K562 (cell line): Measurements from ENCODE around the gene RASGEF1C. TPM values are rescaled to one million over a fixed set of nuclear protein-coding genes. Genes with fewer than 3 reads are reported as not detected.

Experiments used
- BCL6 ChIP-seq: fragments of 250-450 bp; sonication (Bioruptor Pico); IDR thresholded peaks from 2 replicates; pipeline ENCODE4 v1.4.0; 2020
- ELK1 ChIP-seq: sonication (generic); formaldehyde crosslinking; IDR thresholded peaks from 2 replicates; pipeline ENCODE4 v1.8.1; 2022; ENCODE audit warnings: missing genetic modification reagents
- ELK3 ChIP-seq: fragments of 450-650 bp; formaldehyde crosslinking; IDR thresholded peaks from 2 replicates; pipeline ENCODE4 v1.4.0; 2020; ENCODE audit warnings: mild to moderate bottlenecking
- MLX ChIP-seq, 2 experiments: fragments of 450-650 bp in 1 of 2; sonication (generic) in 1 of 2; formaldehyde crosslinking; conservative IDR thresholded peaks; 2 replicates each; pipeline versions ENCODE4 v1.4.0 to v1.8.1; 2020 to 2022; ENCODE audit warnings: mild to moderate bottlenecking in 1 of 2, missing genetic modification reagents in 1 of 2
- NRF1 ChIP-seq, 2 experiments: fragments of 450-650 bp; IDR thresholded peaks in 1 of 2; conservative IDR thresholded peaks in 1 of 2; 2 replicates each; pipeline ENCODE4 v1.6.1; 2014; ENCODE audit warnings: mild to moderate bottlenecking in 2 of 2
- POLR2AphosphoS2 ChIP-seq: IDR thresholded peaks from 2 replicates; pipeline ENCODE4 v1.6.1; 2012; ENCODE audit warnings: low read length, improper control_type of control experiment
- POLR2G ChIP-seq: fragments of 200-400 bp; formaldehyde crosslinking; IDR thresholded peaks from 2 replicates; pipeline ENCODE4 v1.6.1; 2017; ENCODE audit warnings: low read depth, mild to moderate bottlenecking, antibody characterized with exemption, low read length, moderate library complexity
- RBM25 ChIP-seq: fragments of 200-400 bp; formaldehyde crosslinking; IDR thresholded peaks from 2 replicates; pipeline ENCODE4 v1.6.1; 2018; ENCODE audit warnings: low read length, low read depth, moderate library complexity; ENCODE audit not compliant: severe bottlenecking
- SAFB ChIP-seq: fragments of 200-400 bp; formaldehyde crosslinking; IDR thresholded peaks from 2 replicates; pipeline ENCODE4 v1.6.1; 2017; ENCODE audit warnings: low read depth, low read length, borderline replicate concordance
- SAP30 ChIP-seq: fragments of 200-600 bp; sonication (generic); IDR thresholded peaks from 2 replicates; pipeline ENCODE4 v1.6.1; 2012; ENCODE audit warnings: borderline replicate concordance, low read depth, mild to moderate bottlenecking, moderate library complexity, low read length, control low read depth, inconsistent platforms; ENCODE audit not compliant: insufficient read depth, poor library complexity, severe bottlenecking
- SETDB1 ChIP-seq: IDR thresholded peaks from one replicate; pipeline ENCODE4 v1.6.1; 2012; ENCODE audit warnings: low read length, control low read depth, inconsistent platforms
- SNIP1 ChIP-seq: fragments of 450-650 bp; IDR thresholded peaks from 2 replicates; pipeline ENCODE4 v1.7.1; 2017; ENCODE audit warnings: low read depth, mild to moderate bottlenecking
- TAF7 ChIP-seq: fragments of 450-650 bp; IDR thresholded peaks from 2 replicates; pipeline ENCODE4 v1.6.1; 2016; ENCODE audit warnings: missing genetic modification characterization, missing compliant biosample characterization
- TSC22D4 ChIP-seq: fragments of 450-650 bp; IDR thresholded peaks from 2 replicates; pipeline ENCODE4 v1.6.1; 2016; ENCODE audit warnings: missing genetic modification characterization, missing biosample characterization, control low read depth
- ZNF395 ChIP-seq: fragments of 200-800 bp; sonication (Bioruptor generic); IDR thresholded peaks from 2 replicates; pipeline ENCODE4 v1.6.1; 2017; ENCODE audit warnings: missing genetic modification characterization, missing compliant biosample characterization
- ZNF512 ChIP-seq: IDR thresholded peaks from 2 replicates; pipeline ENCODE4 v1.6.1; 2016; ENCODE audit warnings: missing genetic modification characterization, missing compliant biosample characterization
- ZNF583 ChIP-seq: fragments of 250-450 bp; sonication (Bioruptor Pico); IDR thresholded peaks from 2 replicates; pipeline ENCODE4 v1.4.0; 2020
- ZNF644 ChIP-seq: fragments of 200-800 bp; sonication (Bioruptor generic); IDR thresholded peaks from 2 replicates; pipeline ENCODE4 v1.6.1; 2016; ENCODE audit warnings: low read depth, missing genetic modification characterization, missing compliant biosample characterization
- ZNF655 ChIP-seq: fragments of 250-450 bp; sonication (Bioruptor Pico); IDR thresholded peaks from 2 replicates; pipeline ENCODE4 v1.5.0; 2021
- ZNF778 ChIP-seq: fragments of 450-650 bp; formaldehyde crosslinking; IDR thresholded peaks from 2 replicates; pipeline ENCODE4 v1.4.0; 2020; ENCODE audit warnings: mild to moderate bottlenecking, moderate library complexity
- ZZZ3 ChIP-seq: fragments of 450-650 bp; IDR thresholded peaks from 2 replicates; pipeline ENCODE4 v1.6.1; 2016; ENCODE audit warnings: antibody characterized with exemption, mild to moderate bottlenecking, moderate library complexity
- polyA plus RNA-seq, 8 experiments: library from polyadenylated mRNA; depleted of rRNA in 4 of 8; stranded (reverse) in 5 of 8; unstranded in 3 of 8; fragments of >200 nt; fragmentation: Nextera tagmentation in 2 of 8; fragmentation: Illumina TruSeq in 1 of 8; extraction: Ambion mirVana in 2 of 8; extraction: Trizol in 1 of 8; gene quantifications; 2 replicates each; pipeline versions ENCODE4 v1.2.1 to v1.2.3, GENCODE V29; 2011 to 2014; ENCODE audit warnings: inconsistent platforms in 1 of 8, missing spikeins in 1 of 8
- total RNA-seq, 7 experiments: library from RNA; depleted of rRNA in 6 of 7; stranded (reverse); fragments of >200 nt in 6 of 7; fragmentation: Illumina TruSeq in 2 of 7; extraction: Trizol in 2 of 7; gene quantifications; 2 replicates each; pipeline versions ENCODE4 v1.2.1 to v1.2.3, GENCODE V29; 2011 to 2021; ENCODE audit warnings: low replicate concordance in 1 of 7

Gene RASGEF1C
- total and polyA plus RNA-seq, 9 of the 15 experiments (the other 6 are each of a cell fraction or from before 2014, with no cell fraction given): 0.04 to 1.1 (median 0.21) TPM; not detected in 4

GRCh38 chr5:180093651-180094382 lies 115.2 kb downstream of the RASGEF1C start (continued):
- TF ChIP-seq ZNF655 (CRISPR knock-in tag) (no peak), ZZZ3 (no peak), SETDB1 (no peak), NRF1 (conservative IDR thresholded peaks at IDR 0.05 in 1 of 2, IDR thresholded peaks at IDR 0.05 in 1 of 2) (peak; percentile 41 to 43; a peak in 3 of 4 replicates), ZNF512 (no peak), BCL6 (CRISPR knock-in tag) (peak; percentile 4; the same call in 1 of the 2 replicates), TSC22D4 (tag) (no peak), POLR2G (no peak), ZNF395 (CRISPR knock-in tag) (peak; percentile 97), ZNF583 (CRISPR knock-in tag) (0 out of 2 replicates have a peak, but pooled peaks have one; percentile 40), RBM25 (no peak), SNIP1 (no peak), ELK1 (CRISPR knock-in tag) (no peak), ELK3 (CRISPR knock-in tag) (no peak), MLX (CRISPR knock-in tag; conservative IDR thresholded peaks at IDR 0.05) (no peak), POLR2AphosphoS2 (no peak), SAFB (no peak), SAP30 (no peak), ZNF644 (tag) (peak; percentile 93), TAF7 (tag) (no peak), ZNF778 (CRISPR knock-in tag) (no peak)
